ENCODE data around the gene RIPOR3.

DNA sequence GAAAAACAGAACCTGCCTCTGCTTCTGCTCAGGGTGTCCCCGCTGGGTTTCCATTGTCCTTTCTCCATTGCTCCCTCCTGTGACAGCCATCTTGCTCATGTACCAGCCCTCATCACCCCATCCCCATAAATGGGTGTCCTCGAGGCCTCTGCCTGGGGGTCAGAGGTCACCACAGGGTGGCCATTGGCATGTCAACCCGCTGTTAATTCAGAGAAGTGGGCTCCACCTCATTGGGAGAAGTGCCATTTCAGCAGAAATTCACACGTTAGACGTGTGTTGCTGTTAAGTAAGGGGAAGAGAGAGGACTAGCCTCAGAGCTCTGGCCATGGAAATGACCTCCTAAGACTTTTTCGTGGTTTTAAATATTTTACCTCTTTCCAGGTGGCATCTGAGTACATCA lies 109.2 kb downstream of the RIPOR3 start:
- TF ChIP-seq, protein P1, sequence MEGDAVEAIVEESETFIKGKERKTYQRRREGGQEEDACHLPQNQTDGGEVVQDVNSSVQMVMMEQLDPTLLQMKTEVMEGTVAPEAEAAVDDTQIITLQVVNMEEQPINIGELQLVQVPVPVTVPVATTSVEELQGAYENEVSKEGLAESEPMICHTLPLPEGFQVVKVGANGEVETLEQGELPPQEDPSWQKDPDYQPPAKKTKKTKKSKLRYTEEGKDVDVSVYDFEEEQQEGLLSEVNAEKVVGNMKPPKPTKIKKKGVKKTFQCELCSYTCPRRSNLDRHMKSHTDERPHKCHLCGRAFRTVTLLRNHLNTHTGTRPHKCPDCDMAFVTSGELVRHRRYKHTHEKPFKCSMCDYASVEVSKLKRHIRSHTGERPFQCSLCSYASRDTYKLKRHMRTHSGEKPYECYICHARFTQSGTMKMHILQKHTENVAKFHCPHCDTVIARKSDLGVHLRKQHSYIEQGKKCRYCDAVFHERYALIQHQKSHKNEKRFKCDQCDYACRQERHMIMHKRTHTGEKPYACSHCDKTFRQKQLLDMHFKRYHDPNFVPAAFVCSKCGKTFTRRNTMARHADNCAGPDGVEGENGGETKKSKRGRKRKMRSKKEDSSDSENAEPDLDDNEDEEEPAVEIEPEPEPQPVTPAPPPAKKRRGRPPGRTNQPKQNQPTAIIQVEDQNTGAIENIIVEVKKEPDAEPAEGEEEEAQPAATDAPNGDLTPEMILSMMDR (IDR thresholded peaks at IDR 0.05) = no peak
- TF ChIP-seq POLR2A (IDR thresholded peaks at IDR 0.05) = no peak

Measured in lower leg skin (tissue), 3 donors.